K562 (cell line): ENCODE results near the gene NT5C3B. TPM values are rescaled to one million over a fixed set of nuclear protein-coding genes. Genes with fewer than 3 reads are reported as not detected.

ENCODE experiments used
- ARID4B ChIP-seq: sonication (generic); formaldehyde crosslinking; IDR thresholded peaks from 2 replicates; pipeline ENCODE4 v1.8.0; 2022; ENCODE audit warnings: mild to moderate bottlenecking, missing genetic modification reagents
- ATF7 ChIP-seq: fragments of 450-650 bp; IDR thresholded peaks from 2 replicates; pipeline ENCODE4 v1.7.1; 2014; ENCODE audit warnings: mild to moderate bottlenecking, moderate library complexity
- HINFP ChIP-seq: fragments of 450-650 bp; conservative IDR thresholded peaks from 2 replicates; pipeline ENCODE4 v1.6.1; 2016; ENCODE audit warnings: missing genetic modification characterization, low read depth, mild to moderate bottlenecking, control low read depth, missing compliant biosample characterization
- KDM5B ChIP-seq: fragments of 200-600 bp; sonication (generic); IDR thresholded peaks from 2 replicates; pipeline ENCODE4 v1.6.1; 2012; ENCODE audit warnings: low read depth, mild to moderate bottlenecking, moderate library complexity, low read length, control low read depth, inconsistent platforms; ENCODE audit not compliant: insufficient replicate concordance
- MCM3 ChIP-seq: fragments of 450-650 bp; IDR thresholded peaks from 2 replicates; pipeline ENCODE4 v1.6.1; 2016
- MITF ChIP-seq: IDR thresholded peaks from 2 replicates; pipeline ENCODE4 v1.6.1; 2014; ENCODE audit warnings: antibody characterized with exemption
- NRF1 ChIP-seq, 2 experiments: fragments of 450-650 bp; IDR thresholded peaks in 1 of 2; conservative IDR thresholded peaks in 1 of 2; 2 replicates each; pipeline ENCODE4 v1.6.1; 2014; ENCODE audit warnings: mild to moderate bottlenecking in 2 of 2
- RBM14 ChIP-seq: fragments of 200-400 bp; formaldehyde crosslinking; IDR thresholded peaks from 2 replicates; pipeline ENCODE4 v1.6.1; 2018; ENCODE audit warnings: low read depth, mild to moderate bottlenecking, low read length, moderate library complexity, borderline replicate concordance; ENCODE audit not compliant: insufficient read depth
- YY1 ChIP-seq, 3 experiments: IDR thresholded peaks; 2 replicates each; pipeline ENCODE4 v1.6.1; 2011; ENCODE audit warnings: low read length in 2 of 3, mild to moderate bottlenecking in 2 of 3, moderate library complexity in 2 of 3, borderline replicate concordance in 1 of 3, control low read depth in 1 of 3, low read depth in 1 of 3; ENCODE audit not compliant: insufficient read depth in 3 of 3, insufficient replicate concordance in 2 of 3, control insufficient read depth in 1 of 3, insufficient read length in 1 of 3; ENCODE audit errors: extremely low read depth in 1 of 3
- ZMIZ1 ChIP-seq, 2 experiments: fragments of 150-350 bp in 1 of 2; IDR thresholded peaks; 2 replicates each; pipeline ENCODE4 v1.6.1; 2012 to 2016; ENCODE audit warnings: low read depth in 2 of 2, low read length in 2 of 2, mild to moderate bottlenecking in 1 of 2, moderate library complexity in 1 of 2
- ZNF740 ChIP-seq, 3 experiments: fragments of 200-800 bp in 1 of 3; sonication (Bioruptor generic) in 1 of 3; sonication (generic) in 1 of 3; formaldehyde crosslinking in 1 of 3; IDR thresholded peaks; 2 replicates each; pipeline versions ENCODE4 v1.6.1 to v1.8.0; 2016 to 2022; ENCODE audit warnings: mild to moderate bottlenecking in 2 of 3, missing compliant biosample characterization in 2 of 3, missing genetic modification characterization in 2 of 3, missing genetic modification reagents in 1 of 3
- polyA plus RNA-seq, 8 experiments: library from polyadenylated mRNA; depleted of rRNA in 4 of 8; stranded (reverse) in 5 of 8; unstranded in 3 of 8; fragments of >200 nt; fragmentation: Nextera tagmentation in 2 of 8; fragmentation: Illumina TruSeq in 1 of 8; extraction: Ambion mirVana in 2 of 8; extraction: Trizol in 1 of 8; gene quantifications; 2 replicates each; pipeline versions ENCODE4 v1.2.1 to v1.2.3, GENCODE V29; 2011 to 2014; ENCODE audit warnings: inconsistent platforms in 1 of 8, missing spikeins in 1 of 8
- total RNA-seq, 7 experiments: library from RNA; depleted of rRNA in 6 of 7; stranded (reverse); fragments of >200 nt in 6 of 7; fragmentation: Illumina TruSeq in 2 of 7; extraction: Trizol in 2 of 7; gene quantifications; 2 replicates each; pipeline versions ENCODE4 v1.2.1 to v1.2.3, GENCODE V29; 2011 to 2021; ENCODE audit warnings: low replicate concordance in 1 of 7

NT5C3B gene
- total and polyA plus RNA-seq, 9 of the 15 experiments (the other 6 are each of a cell fraction or from before 2014, with no cell fraction given), result 2.0 to 166 (median 85.0) TPM

GRCh38 chr17:41786227-41787020 lies 49.6 kb downstream of the NT5C3B start, which contains the start of gene JUP (continued):
- TF ChIP-seq ARID4B, result peak; percentile 71
- TF ChIP-seq ZNF740 (CRISPR knock-in tag; IDR thresholded peaks at IDR 0.05), result peak; percentile 35; the same call in 1 of the 2 replicates
- TF ChIP-seq ZNF740 (tag; IDR thresholded peaks at IDR 0.05), result no peak
- no peak for TF ChIP-seq MCM3
- 0 out of 2 replicates have a peak, but pooled peaks have one; percentile 44 for TF ChIP-seq RBM14
- peak; percentile 84; the same call in 1 of the 2 replicates for TF ChIP-seq HINFP (tag)
- TF ChIP-seq MITF, result 0 out of 2 replicates have a peak, but pooled peaks have one; percentile 37
- peak in 2 of 3 experiments; percentile 12 to 38 for TF ChIP-seq YY1 (IDR thresholded peaks at IDR 0.05; ENCODE audit: borderline replicate concordance in 1 of 3, control insufficient read depth in 1 of 3, extremely low read depth in 1 of 3, insufficient read depth in 3 of 3, insufficient read length in 1 of 3, insufficient replicate concordance in 2 of 3, low read depth in 1 of 3, low read length in 2 of 3)
- TF ChIP-seq NRF1 (conservative IDR thresholded peaks at IDR 0.05 in 1 of 2, IDR thresholded peaks at IDR 0.05 in 1 of 2), result peak; percentile 66 to 75
- peak; percentile 73 for TF ChIP-seq ATF7
- peak; percentile 81 for TF ChIP-seq KDM5B
- TF ChIP-seq ZMIZ1 (IDR thresholded peaks at IDR 0.05; ENCODE audit: low read depth in 2 of 2, low read length in 2 of 2), result no peak
